Lung (tissue), 12 donors: ENCODE measurements around the gene STARD10. TPM values are rescaled to one million over a fixed set of nuclear protein-coding genes. Genes with fewer than 3 reads are reported as not detected.

Source experiments
- ATAC-seq: fragments of 200-7000 bp; cut with Tn5 transposase; one replicate; pipeline ENCODE4 v1.9.1; 2020; ENCODE audit warnings: moderate number of reproducible peaks; ENCODE audit not compliant: insufficient read depth, low FRiP score
- DNase-seq, 3 donors: peaks; one replicate each; pipeline ENCODE4 v3.0.0-alpha.2; 2013 to 2017
- H3K27ac ChIP-seq, 2 donors: one replicate each; pipeline ENCODE4 v1.5.1; 2013; ENCODE audit warnings: mild to moderate bottlenecking in 2 of 2, moderate library complexity in 2 of 2, control low read depth in 1 of 2, inconsistent platforms in 1 of 2, low read depth in 1 of 2, low read length in 1 of 2
- H3K27me3 ChIP-seq, 3 donors: one replicate each; pipeline ENCODE4 v1.5.1; 2013; ENCODE audit warnings: low read length in 2 of 3; ENCODE audit not compliant: control insufficient read depth in 3 of 3, insufficient read depth in 3 of 3
- H3K36me3 ChIP-seq, 4 donors: one replicate each; pipeline ENCODE4 v1.5.1; 2013; ENCODE audit warnings: low read length in 4 of 4, mild to moderate bottlenecking in 1 of 4, moderate library complexity in 1 of 4; ENCODE audit not compliant: control insufficient read depth in 4 of 4, insufficient read depth in 4 of 4
- H3K4me1 ChIP-seq, 5 donors: one replicate each; pipeline ENCODE4 v1.5.1; 2013; ENCODE audit warnings: low read length in 5 of 5, mild to moderate bottlenecking in 2 of 5, moderate library complexity in 1 of 5; ENCODE audit not compliant: control insufficient read depth in 5 of 5, insufficient read depth in 5 of 5
- H3K4me3 ChIP-seq: one replicate; pipeline ENCODE4 v1.5.1; 2013; ENCODE audit warnings: mild to moderate bottlenecking, control low read depth, moderate library complexity
- H3K9ac ChIP-seq, 2 donors: one replicate each; pipeline ENCODE4 v1.5.1; 2013; ENCODE audit warnings: low read length in 2 of 2, control low read depth in 1 of 2; ENCODE audit not compliant: insufficient read depth in 1 of 2
- H3K9me3 ChIP-seq, 4 donors: one replicate each; pipeline ENCODE4 v1.5.1; 2013; ENCODE audit warnings: low read length in 3 of 4, mild to moderate bottlenecking in 1 of 4, moderate library complexity in 1 of 4; ENCODE audit not compliant: control insufficient read depth in 4 of 4, insufficient read depth in 3 of 4
- WGBS, 2 donors: extraction: QIAGEN DNeasy Blood & Tissue Kit; methylation state at CpG; one replicate each; pipeline ENCODE4 v1.1.7; 2013; 5-methylcytosine and 5-hydroxymethylcytosine counted together
- polyA plus RNA-seq, 2 donors: library from polyadenylated mRNA; stranded (reverse); fragments of 200-250 nt; gene quantifications; one replicate each; pipeline ENCODE4 v1.2.1, GENCODE V29; 2013
- total RNA-seq, 2 donors: library from RNA; depleted of rRNA in 1 of 2; stranded (reverse); fragments of >200 nt in 1 of 2; gene quantifications; one replicate each; pipeline ENCODE4 v1.2.1, GENCODE V29; 2014 to 2021
- TF ChIP-seq, protein P1 (sequence below): IDR thresholded peaks from 2 replicates; pipeline ENCODE4 v1.5.1; 2012; ENCODE audit warnings: mild to moderate bottlenecking; ENCODE audit errors: control extremely low read depth, extremely low read depth
- donor health status: control.
- donor health status: control.
- donor health status: Bipolar disorder and iron deficiency.
- donor health status: healthy.
- donor health status: DM: yes; HTN: yes; CAD: no.

STARD10 gene
- total and polyA plus RNA-seq, 4 donors = 66.5 to 198 (median 102) TPM

- Histone ChIP-seq H3K9me3 (no peaks in the 10 kb centered on the region), H3K27me3 (no peaks in the 10 kb centered on the region), H3K4me3 (no peak overlapping the region), H3K36me3 (peaks cover 0 to 8% (median 4%) of the 10 kb centered on the region in 4 donors), H3K4me1 (no peaks in the 10 kb centered on the region), H3K9ac (no peak overlapping the region), H3K27ac (no peak overlapping the region)
- DNase-seq (no peak), ATAC-seq (no peak)
- TF ChIP-seq, protein P1, sequence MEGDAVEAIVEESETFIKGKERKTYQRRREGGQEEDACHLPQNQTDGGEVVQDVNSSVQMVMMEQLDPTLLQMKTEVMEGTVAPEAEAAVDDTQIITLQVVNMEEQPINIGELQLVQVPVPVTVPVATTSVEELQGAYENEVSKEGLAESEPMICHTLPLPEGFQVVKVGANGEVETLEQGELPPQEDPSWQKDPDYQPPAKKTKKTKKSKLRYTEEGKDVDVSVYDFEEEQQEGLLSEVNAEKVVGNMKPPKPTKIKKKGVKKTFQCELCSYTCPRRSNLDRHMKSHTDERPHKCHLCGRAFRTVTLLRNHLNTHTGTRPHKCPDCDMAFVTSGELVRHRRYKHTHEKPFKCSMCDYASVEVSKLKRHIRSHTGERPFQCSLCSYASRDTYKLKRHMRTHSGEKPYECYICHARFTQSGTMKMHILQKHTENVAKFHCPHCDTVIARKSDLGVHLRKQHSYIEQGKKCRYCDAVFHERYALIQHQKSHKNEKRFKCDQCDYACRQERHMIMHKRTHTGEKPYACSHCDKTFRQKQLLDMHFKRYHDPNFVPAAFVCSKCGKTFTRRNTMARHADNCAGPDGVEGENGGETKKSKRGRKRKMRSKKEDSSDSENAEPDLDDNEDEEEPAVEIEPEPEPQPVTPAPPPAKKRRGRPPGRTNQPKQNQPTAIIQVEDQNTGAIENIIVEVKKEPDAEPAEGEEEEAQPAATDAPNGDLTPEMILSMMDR = no peak
- 47 to 55% methylated on average over 6 of the region's 6 CpGs for WGBS, 2 donors
Observed at GRCh38 chr11:72805216-72805615, 11.4 kb upstream of the STARD10 start.

DNA sequence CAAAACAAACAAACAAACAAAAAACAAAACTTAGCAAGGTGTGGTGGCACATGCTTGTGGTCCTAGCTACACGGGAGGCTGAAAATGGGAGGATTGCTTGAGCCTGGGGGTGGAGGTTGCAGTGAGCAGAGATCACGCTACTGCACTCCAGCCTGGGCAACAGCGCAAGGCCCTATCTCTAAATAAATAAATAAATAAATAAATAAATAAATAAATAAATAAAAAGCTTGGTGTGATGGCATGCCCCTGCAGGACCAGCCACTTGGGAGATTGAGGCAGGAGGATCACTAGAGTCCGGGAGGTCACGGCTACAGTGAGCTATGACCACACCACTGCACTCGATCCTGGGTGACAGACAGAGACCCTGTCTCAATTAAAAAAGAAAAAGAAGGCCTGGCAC is 9.0 kb upstream of the STARD10 start:
- Histone ChIP-seq H3K9me3 (no peaks in the 10 kb centered on the region), H3K9ac (no peak overlapping the region), H3K36me3 (no peaks in the 10 kb centered on the region), H3K27ac (no peak overlapping the region), H3K27me3 (no peaks in the 10 kb centered on the region), H3K4me3 (no peak overlapping the region), H3K4me1 (no peaks in the 10 kb centered on the region)
- 87 to 100% methylated on average over 6 of the region's 6 CpGs for WGBS, 2 donors
- ATAC-seq = no peak
- no peak for DNase-seq
- TF ChIP-seq, protein P1 = no peak

DNA sequence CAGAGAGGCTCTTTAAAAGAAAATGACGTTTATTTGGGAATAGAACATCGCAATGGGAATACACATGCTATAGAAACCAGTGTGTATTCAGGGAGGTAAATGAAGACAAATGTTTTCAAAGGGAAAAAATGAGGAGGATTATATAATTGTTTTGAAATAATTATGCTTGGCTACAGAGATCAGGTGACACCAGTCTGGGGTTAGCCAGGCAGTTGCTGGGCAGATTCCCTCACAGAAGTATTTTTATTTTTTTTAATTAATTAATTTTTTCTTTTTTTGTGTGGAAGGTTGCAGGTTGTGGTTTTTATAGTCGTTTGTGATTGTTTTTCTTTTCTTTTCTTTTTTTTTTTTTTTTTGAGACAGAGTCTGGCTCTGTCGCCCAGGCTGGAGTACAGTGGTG is 5.6 kb upstream of the STARD10 start:
- Histone ChIP-seq H3K4me3 (no peak overlapping the region), H3K9me3 (no peaks in the 10 kb centered on the region), H3K27ac (no peak overlapping the region), H3K27me3 (no peaks in the 10 kb centered on the region), H3K9ac (no peak overlapping the region), H3K36me3 (no peaks in the 10 kb centered on the region), H3K4me1 (peaks cover 0 to 4% (median 2%) of the 10 kb centered on the region in 5 donors)
- no peak for ATAC-seq
- DNase-seq = no peak
- TF ChIP-seq, protein P1 = no peak
- WGBS, 2 donors = 63 to 75% methylated on average over 4 of the region's 4 CpGs

DNA sequence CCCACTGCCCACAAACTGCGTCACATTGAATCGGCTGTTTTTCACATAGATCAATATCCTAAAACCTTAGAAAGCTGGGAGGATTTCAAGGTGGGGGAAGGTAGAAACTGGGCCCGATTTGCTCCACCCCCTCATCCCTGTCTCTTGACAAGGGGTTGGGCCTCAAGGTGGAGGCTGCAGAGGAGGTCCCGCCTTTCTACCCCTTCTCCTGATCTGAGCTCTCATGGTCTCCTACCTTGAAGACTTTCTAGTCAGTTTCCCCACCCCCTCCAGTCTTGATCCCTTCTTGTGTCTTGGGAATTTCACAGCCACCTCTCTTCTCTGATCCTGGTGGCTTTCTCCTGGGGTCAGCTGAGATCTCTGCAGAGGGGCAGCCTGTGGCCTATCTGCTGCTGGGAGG is 4.5 kb upstream of the STARD10 start:
- no peak overlapping the region for H3K27ac ChIP-seq

More for the DNA sequence above, 4.5 kb upstream of the STARD10 start:
- no peak overlapping the region for H3K4me3 ChIP-seq
- no peak overlapping the region for H3K9ac ChIP-seq
- no peaks in the 10 kb centered on the region for H3K36me3 ChIP-seq
- TF ChIP-seq, protein P1 = no peak
- no peaks in the 10 kb centered on the region for H3K9me3 ChIP-seq
- ATAC-seq (no peak), DNase-seq (no peak)
- peaks cover 0 to 7% (median 5%) of the 10 kb centered on the region in 5 donors for H3K4me1 ChIP-seq
- WGBS, 2 donors = 86 to 89% methylated on average over 4 of the region's 4 CpGs
- H3K27me3 ChIP-seq = no peaks in the 10 kb centered on the region
